ENCODE results near the gene PPFIA3. TPM values are rescaled to one million over a fixed set of nuclear protein-coding genes. Genes with fewer than 3 reads are reported as not detected.
"Not testable (repeated sequence)": the region's sequence is repeated elsewhere in the genome, so short reads cannot be mapped to it uniquely, and the experiment has no call there.

The PPFIA3 gene
- total RNA-seq, 1 experiment from 2014 or later, result 28.1 TPM

- TF ChIP-seq ELF1 (IDR thresholded peaks at IDR 0.05; ENCODE audit: borderline replicate concordance, low read depth) (no peak), CTCF (IDR thresholded peaks at IDR 0.05 in 2 of 3, conservative IDR thresholded peaks at IDR 0.05 in 1 of 3; ENCODE audit: borderline replicate concordance in 1 of 3, insufficient read depth in 1 of 3, low read depth in 2 of 3, low read length in 2 of 3) (peak; percentile 36 to 65 (median 49)), RAD21 (IDR thresholded peaks at IDR 0.05; ENCODE audit: low read depth) (peak; percentile 68)
- H3K9ac ChIP-seq (ENCODE audit: low read length), result no peak overlapping the region
- peak overlapping the region; percentile 59 for H3K4me2 ChIP-seq (ENCODE audit: low read length)
- H3K36me3 ChIP-seq (ENCODE audit: control insufficient read depth in 1 of 2, insufficient read depth in 2 of 2, low read length in 2 of 2), result no peaks in the 10 kb centered on the region
- ChIA-PET POLR2A (interaction anchor here (0.7 kb wide), 1 partner anchor 76 kb away, joined by 3 read pairs; no protein-coding TSS in a partner anchor), RAD21 (ENCODE audit: low non-redundant PET in 1 of 2, low total read pairs in 2 of 2, uncharacterized antibody in 2 of 2, unreplicated experiment in 2 of 2) (interaction anchor here (0.9 to 1.4 kb wide), 2 partner anchors 125 kb away, joined by 3 to 5 read pairs; no protein-coding TSS in a partner anchor), CTCF (interaction anchor here (0.7 to 2.6 kb wide), 16 partner anchors 9 to 278 kb away, joined by 3 to 18 read pairs (median 6); partner anchors contain the start of genes CGB7, GYS1, LIN7B and NTF4)
- DNase-seq (ENCODE audit: low read depth, low spot score) (peak; percentile 45), ATAC-seq (peak; percentile 88)
- no peak overlapping the region for H3K27ac ChIP-seq (ENCODE audit: low read depth, low read length)
- no TSS peak for BruUV-seq (replicated peaks)
- peaks cover 10 to 11% of the 10 kb centered on the region in 2 experiments for H3K4me1 ChIP-seq (ENCODE audit: control insufficient read depth in 1 of 2, insufficient read depth in 2 of 2, low read length in 2 of 2)
- intact Hi-C loops (cut with micrococcal nuclease), result loop anchor here (2.0 kb wide), 2 partner anchors 125 to 285 kb away; no protein-coding TSS in a partner anchor
- H3K9me3 ChIP-seq (ENCODE audit: control insufficient read depth in 1 of 2, insufficient read depth in 1 of 2, low read depth in 1 of 2, low read length in 2 of 2), result no peaks in the 10 kb centered on the region
- no peak overlapping the region for H2AFZ ChIP-seq (ENCODE audit: low read depth, low read length, poor library complexity, severe bottlenecking)
- no peaks in the 10 kb centered on the region for H4K20me1 ChIP-seq (ENCODE audit: insufficient read depth)
- no peaks in the 10 kb centered on the region for H3K27me3 ChIP-seq (ENCODE audit: insufficient read depth, low read length)
- no peaks in the 10 kb centered on the region for H3K9me2 ChIP-seq (ENCODE audit: insufficient read depth)
- H3K79me2 ChIP-seq (ENCODE audit: insufficient read depth, low read length), result no peaks in the 10 kb centered on the region
- no peak overlapping the region for H3K4me3 ChIP-seq (replicated peaks in 1 of 2; ENCODE audit: low read depth in 1 of 2, low read length in 2 of 2)
Observed at GRCh38 chr19:49073514-49074378, 45.6 kb upstream of the PPFIA3 start.

GRCh38 chr19:49074869-49075268, 44.5 kb upstream of the PPFIA3 start:
- H3K27ac ChIP-seq (ENCODE audit: low read depth, low read length); H4K20me1 ChIP-seq (ENCODE audit: insufficient read depth); H3K9ac ChIP-seq (ENCODE audit: low read length); H3K4me3 ChIP-seq (replicated peaks in 1 of 2; ENCODE audit: low read depth in 1 of 2, low read length in 2 of 2); POLR2A ChIA-PET; BruUV-seq (replicated peaks); H2AFZ ChIP-seq (ENCODE audit: low read depth, low read length, poor library complexity, severe bottlenecking); H3K4me2 ChIP-seq (ENCODE audit: low read length); H3K79me2 ChIP-seq (ENCODE audit: insufficient read depth, low read length); DNase-seq (ENCODE audit: low read depth, low spot score); H3K36me3 ChIP-seq (ENCODE audit: control insufficient read depth in 1 of 2, insufficient read depth in 2 of 2, low read length in 2 of 2); H3K9me3 ChIP-seq (ENCODE audit: control insufficient read depth in 1 of 2, insufficient read depth in 1 of 2, low read depth in 1 of 2, low read length in 2 of 2); H3K9me2 ChIP-seq (ENCODE audit: insufficient read depth); H3K27me3 ChIP-seq (ENCODE audit: insufficient read depth, low read length): not testable (repeated sequence)
- CTCF ChIA-PET, result interaction anchor here (1.2 to 2.6 kb wide), 8 partner anchors 10 to 279 kb away, joined by 3 to 18 read pairs (median 8); partner anchors contain the start of genes CGB7 and NTF4
- H3K4me1 ChIP-seq (ENCODE audit: control insufficient read depth in 1 of 2, insufficient read depth in 2 of 2, low read length in 2 of 2), result peaks cover 10 to 11% of the 10 kb centered on the region in 2 experiments
- intact Hi-C loops (cut with micrococcal nuclease), result loop anchor here (1.0 to 2.0 kb wide), 3 partner anchors 124 to 286 kb away; no protein-coding TSS in a partner anchor
- RAD21 ChIA-PET (ENCODE audit: low non-redundant PET in 1 of 2, low total read pairs in 2 of 2, uncharacterized antibody in 2 of 2, unreplicated experiment in 2 of 2), result interaction anchor here in 1 of 2 experiments (0.6 to 1.4 kb wide), 2 partner anchors 124 to 133 kb away, joined by 3 read pairs; no protein-coding TSS in a partner anchor
- peak; percentile 54; the same call in 1 of the 2 replicates for ATAC-seq
- peak; percentile 75 for TF ChIP-seq RAD21 (IDR thresholded peaks at IDR 0.05; ENCODE audit: low read depth)
- TF ChIP-seq CTCF (IDR thresholded peaks at IDR 0.05 in 2 of 3, conservative IDR thresholded peaks at IDR 0.05 in 1 of 3; ENCODE audit: borderline replicate concordance in 1 of 3, insufficient read depth in 1 of 3, low read depth in 2 of 3, low read length in 2 of 3), result peak; percentile 48 to 70 (median 65)
